ENCODE data around the gene SNAI3.

The SNAI3 gene

DNA sequence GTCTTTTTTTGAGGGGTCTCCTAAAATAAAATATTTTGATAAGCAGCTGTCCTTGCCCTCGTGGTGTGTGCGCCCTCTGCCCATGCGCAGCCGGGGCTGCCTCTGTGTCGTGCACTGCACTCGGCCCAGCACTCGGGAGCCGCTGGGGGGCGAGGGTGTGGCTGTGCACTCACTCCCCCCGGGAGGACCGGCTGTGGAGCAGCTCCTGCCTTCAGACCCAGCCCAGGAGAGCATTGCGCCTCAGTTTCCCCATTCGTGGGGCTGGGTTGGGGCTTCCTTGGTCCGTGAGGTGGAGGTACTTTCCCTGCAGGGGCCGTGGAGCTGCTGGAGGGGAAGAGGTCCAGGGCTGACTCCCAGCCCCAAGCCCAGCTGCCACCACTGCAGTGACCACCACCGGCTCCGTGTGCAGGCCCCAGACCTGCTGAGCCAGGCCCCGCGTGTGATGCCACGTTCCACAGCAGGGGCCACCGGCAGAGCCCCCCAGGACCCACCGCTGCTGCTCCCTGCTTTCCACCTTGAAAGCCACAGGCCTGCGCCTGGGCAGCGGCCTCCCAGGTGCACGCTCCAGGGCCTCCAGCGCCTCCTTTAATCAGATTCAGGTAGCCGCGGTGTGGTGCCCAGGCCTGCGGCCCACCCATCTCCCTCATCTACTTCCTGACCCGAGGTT is 54.3 kb downstream of the SNAI3 start:
- no peak for DNase-seq

DNA sequence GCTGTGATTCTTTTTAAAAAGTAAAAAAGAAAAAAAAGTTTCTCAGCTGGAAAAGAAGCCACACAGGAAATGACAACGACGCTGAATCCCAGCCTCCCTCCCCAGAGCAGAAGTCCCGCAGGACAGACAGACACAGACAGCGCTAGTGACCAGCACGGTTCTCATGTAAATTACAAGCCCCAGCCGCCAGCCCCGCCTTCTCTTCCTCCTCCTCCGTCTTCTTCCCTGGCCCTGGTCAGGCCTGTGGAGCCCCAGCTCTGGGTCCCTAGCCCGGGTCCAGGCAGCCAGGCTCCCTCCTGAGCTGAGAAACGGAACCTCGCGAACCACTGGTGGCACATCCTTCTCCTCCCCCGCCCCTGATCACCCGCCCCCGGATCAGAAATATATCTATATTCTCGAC is 54.9 kb downstream of the SNAI3 start:
- DNase-seq: no peak

DNA sequence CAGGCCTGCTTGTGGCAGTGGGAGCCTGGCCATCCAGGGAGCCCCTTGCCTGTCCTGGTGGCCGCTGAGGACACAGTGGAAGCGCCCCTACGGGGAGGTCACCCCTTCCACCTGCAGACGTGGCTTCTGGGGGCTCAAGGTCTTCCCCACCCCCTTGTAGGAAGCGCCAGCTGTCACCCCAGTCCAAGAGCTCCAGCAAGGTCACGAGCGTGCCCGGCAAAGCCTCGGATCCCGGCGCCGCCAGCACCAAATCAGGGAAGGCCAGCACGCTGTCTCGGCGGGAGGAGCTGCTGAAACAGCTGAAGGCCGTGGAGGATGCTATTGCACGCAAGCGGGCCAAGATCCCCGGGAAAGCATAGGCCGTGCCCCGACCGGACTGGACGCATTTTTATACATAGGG is 55.4 kb downstream of the SNAI3 start:
- no peak for DNase-seq

DNA sequence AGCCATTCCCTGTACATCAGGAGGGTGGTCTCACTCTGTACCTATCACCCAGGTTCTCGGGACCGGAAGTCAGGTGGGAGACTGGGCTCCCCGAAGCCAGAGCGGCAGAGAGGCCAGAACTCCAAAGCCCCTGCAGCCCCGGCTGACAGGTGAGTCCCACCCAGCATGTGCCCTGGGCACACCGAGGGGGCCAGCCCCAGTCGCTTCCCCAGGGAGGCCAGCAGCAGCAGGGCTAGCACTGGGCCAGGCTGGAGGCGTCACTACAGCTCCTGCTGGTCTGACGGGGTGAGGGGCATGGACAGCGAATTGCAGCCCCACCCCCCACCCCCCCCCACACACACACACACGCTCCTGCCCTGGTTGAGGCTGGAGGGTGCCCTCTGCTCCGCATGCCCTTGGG is 55.9 kb downstream of the SNAI3 start:
- no peak for DNase-seq

DNA sequence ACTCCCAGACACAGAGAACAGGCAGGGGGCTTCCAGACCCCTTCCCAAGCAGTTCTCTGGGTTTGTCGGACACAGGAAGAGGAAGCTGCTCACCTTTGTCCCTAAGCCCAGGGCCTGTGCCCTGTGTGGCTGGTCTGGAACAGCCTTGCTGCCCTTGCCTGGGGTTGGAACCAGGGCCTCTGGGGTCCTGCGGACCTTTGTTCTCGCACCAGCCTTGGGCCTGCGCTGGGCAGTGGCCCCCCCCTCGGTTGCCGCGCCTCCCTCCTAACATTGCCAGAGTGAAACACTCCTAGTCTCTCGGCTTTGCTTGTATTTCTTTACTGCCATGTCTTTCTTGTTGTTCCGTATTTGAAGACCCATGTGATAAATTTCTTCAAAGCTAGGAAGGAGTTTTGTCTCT is 56.5 kb downstream of the SNAI3 start:
- no peak for DNase-seq

DNA sequence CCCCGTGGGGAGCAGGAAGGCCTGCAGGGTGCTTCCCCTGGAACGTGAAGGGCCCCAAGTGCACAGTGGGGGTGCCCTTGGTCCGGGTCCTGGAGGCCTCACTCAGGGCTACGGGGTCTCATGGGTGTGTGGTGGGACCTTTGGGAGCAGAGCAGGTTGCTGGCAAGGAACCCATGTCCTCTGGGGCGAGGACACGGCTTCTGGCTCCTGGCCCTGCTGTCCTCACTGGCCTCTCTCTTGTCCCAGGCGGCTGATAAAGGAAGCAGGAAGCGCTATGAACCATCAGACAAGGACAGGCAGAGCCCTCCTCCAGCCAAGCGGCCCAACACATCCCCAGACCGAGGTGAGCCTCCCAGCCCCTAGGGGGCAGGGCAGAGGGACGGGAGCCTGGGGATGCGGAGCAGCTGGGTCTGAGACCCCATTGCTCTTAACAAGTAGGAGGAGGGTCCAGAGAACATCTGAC is 57.8 kb downstream of the SNAI3 start:
- DNase-seq: no peak
